ENCODE measurements around the gene GARNL3. TPM values are rescaled to one million over a fixed set of nuclear protein-coding genes. Genes with fewer than 3 reads are reported as not detected.

GARNL3 gene
- polyA plus RNA-seq, 3 donors from 2014 or later = 0.44 to 2.1 TPM; not detected in 1

Other genes starting within 250 kb of the GARNL3 start
- not detected for gene ANGPTL2, start 142.1 kb upstream of the GARNL3 start, polyA plus RNA-seq
- 10 to 100 TPM; 11.2 to 14.5 (median 12.7) TPM for gene SLC2A8, start 132.4 kb downstream of the GARNL3 start, polyA plus RNA-seq
- 10 to 100 TPM in 1 of 3 donors, 1 to 10 TPM in 2; 4.0 to 10.9 (median 5.1) TPM for gene ZNF79, start 159.6 kb downstream of the GARNL3 start, polyA plus RNA-seq
- 100 to 1,000 TPM; 517 to 724 (median 686) TPM for gene RPL12, start 186.6 kb downstream of the GARNL3 start, polyA plus RNA-seq
- gene LRSAM1, start 186.7 kb downstream of the GARNL3 start, polyA plus RNA-seq = 1 to 10 TPM; 2.7 to 6.4 (median 4.4) TPM

Measured in immature natural killer cell (primary cell).